K562 (cell line): ENCODE data around the gene PA2G4. TPM values are rescaled to one million over a fixed set of nuclear protein-coding genes. Genes with fewer than 3 reads are reported as not detected.

Experiments
- ATAC-seq: fragments of 200-7000 bp; cut with Tn5 transposase; 3 replicates; pipeline ENCODE4 v1.9.1; 2020; ENCODE audit warnings: moderate library complexity
- BruUV-seq: library from RNA; stranded (reverse); fragments of 400-500 nt; replicated peaks from 2 replicates; lab custom pipeline; 2021; lab: Mats Ljungman, UMichigan
- CTCF ChIA-PET: fragments of 300-600 bp; formaldehyde crosslinking; extraction: SDS; loops from one replicate; lab custom pipeline; 2021; ENCODE audit warnings: low intra/inter-chr PET ratio; lab: Yijun Ruan, JAX
- POLR2A ChIA-PET: fragments of 300-600, 350-650 bp; sonication (Branson Sonifier 250); formaldehyde crosslinking; extraction: SDS; loops from one replicate; lab custom pipeline; 2021; ENCODE audit warnings: antibody characterized with exemption, inconsistent platforms; lab: Yijun Ruan, JAX
- DNase-seq, 4 experiments: peaks; one replicate each; pipeline versions ENCODE4 v3.0.0 to v3.0.0-alpha.2; 2011 to 2018; ENCODE audit warnings: low spot score in 3 of 4, mixed read lengths in 3 of 4; ENCODE audit errors: extremely low read depth in 1 of 4
- FAIRE-seq: peaks from 2 replicates; lab custom pipeline; 2011; peaks lifted over from hg19 to GRCh38; lab: Jason Lieb, UNC
- H2AFZ ChIP-seq: 2 replicates; pipeline ENCODE4 v1.6.0; 2011; ENCODE audit warnings: low read depth, low read length, control low read depth, inconsistent platforms
- H3K27ac ChIP-seq: fragments of 200-600 bp; 3 replicates; pipeline ENCODE4 v1.8.0; 2011; ENCODE audit warnings: low read depth, mild to moderate bottlenecking, control low read depth, inconsistent platforms, low read length, moderate library complexity, mixed read lengths; ENCODE audit errors: extremely low read depth
- H3K27me3 ChIP-seq, 2 experiments: fragments of 300-600 bp in 1 of 2; 2 replicates in 1 of 2; 3 replicates in 1 of 2; pipeline versions ENCODE4 v1.6.0 to v1.8.0; 2011; ENCODE audit warnings: inconsistent platforms in 2 of 2, low read length in 2 of 2, mild to moderate bottlenecking in 1 of 2, mixed read lengths in 1 of 2, moderate library complexity in 1 of 2; ENCODE audit not compliant: control insufficient read depth in 2 of 2, insufficient read depth in 2 of 2
- H3K36me3 ChIP-seq: fragments of 300-600 bp; 3 replicates; pipeline ENCODE4 v1.8.0; 2011; ENCODE audit warnings: mild to moderate bottlenecking, low read length, inconsistent platforms; ENCODE audit not compliant: control insufficient read depth, insufficient read depth
- H3K4me1 ChIP-seq, 2 experiments: fragments of 200-600 bp in 1 of 2; replicated peaks in 1 of 2; 2 replicates in 1 of 2; 3 replicates in 1 of 2; pipeline versions ENCODE4 v1.5.1 to v1.8.0; 2011; ENCODE audit warnings: inconsistent platforms in 2 of 2, low read length in 2 of 2, mild to moderate bottlenecking in 1 of 2, mixed read lengths in 1 of 2, moderate library complexity in 1 of 2; ENCODE audit not compliant: control insufficient read depth in 2 of 2, insufficient read depth in 2 of 2
- H3K4me2 ChIP-seq: 2 replicates; pipeline ENCODE4 v1.6.1; 2011; ENCODE audit warnings: low read length, control low read depth, inconsistent platforms, mixed read lengths; ENCODE audit not compliant: insufficient read depth
- H3K4me3 ChIP-seq: fragments of 200-600 bp; sonication (generic), shearing (Covaris generic); 2 replicates; pipeline ENCODE4 v1.5.1; 2016; ENCODE audit warnings: control low read depth, inconsistent platforms
- H3K79me2 ChIP-seq: fragments of 200-600 bp; 3 replicates; pipeline ENCODE4 v1.8.0; 2011; ENCODE audit warnings: low read length, inconsistent platforms; ENCODE audit not compliant: control insufficient read depth, insufficient read depth
- H3K9ac ChIP-seq, 2 experiments: 2 replicates each; pipeline versions ENCODE4 v1.6.0 to v1.6.1; 2011; ENCODE audit warnings: low read depth in 2 of 2, low read length in 2 of 2, control low read depth in 1 of 2, inconsistent platforms in 1 of 2, mild to moderate bottlenecking in 1 of 2, mixed read lengths in 1 of 2; ENCODE audit not compliant: insufficient read depth in 1 of 2
- H3K9me1 ChIP-seq: one replicate; pipeline ENCODE4 v1.6.0; 2011; ENCODE audit warnings: inconsistent platforms, mild to moderate bottlenecking, low read length, moderate library complexity; ENCODE audit not compliant: control insufficient read depth, insufficient read depth
- H3K9me3 ChIP-seq: replicated peaks from 2 replicates; pipeline ENCODE4 v1.5.1; 2011; ENCODE audit warnings: low read depth, low read length, inconsistent platforms; ENCODE audit not compliant: control insufficient read depth, insufficient read depth
- H4K20me1 ChIP-seq: replicated peaks from 2 replicates; pipeline ENCODE4 v1.6.1; 2011; ENCODE audit warnings: low read length, inconsistent platforms, mixed read lengths; ENCODE audit not compliant: control insufficient read depth, insufficient read depth
- ASH1L ChIP-seq: fragments of 450-650 bp; IDR thresholded peaks from 2 replicates; pipeline ENCODE4 v1.6.1; 2018; ENCODE audit warnings: borderline replicate concordance, mild to moderate bottlenecking, low read depth; ENCODE audit not compliant: partially characterized antibody
- CLOCK ChIP-seq: fragments of 250-450 bp; sonication (Bioruptor Pico); IDR thresholded peaks from 2 replicates; pipeline ENCODE4 v1.4.0; 2020; ENCODE audit warnings: mild to moderate bottlenecking, moderate library complexity, borderline replicate concordance
- E2F8 ChIP-seq: fragments of 450-650 bp; IDR thresholded peaks from 2 replicates; pipeline ENCODE4 v1.7.1; 2018; ENCODE audit warnings: mild to moderate bottlenecking, low read depth; ENCODE audit not compliant: partially characterized antibody
- ELF2 ChIP-seq: fragments of 250-450 bp; sonication (Bioruptor Pico); IDR thresholded peaks from 2 replicates; pipeline ENCODE4 v1.5.0; 2021; ENCODE audit warnings: mild to moderate bottlenecking
- ETV1 ChIP-seq: fragments of 450-650 bp; conservative IDR thresholded peaks from 2 replicates; pipeline ENCODE4 v1.6.1; 2016; ENCODE audit warnings: missing genetic modification characterization, control low read depth, low read depth, missing compliant biosample characterization
- HNRNPL ChIP-seq: fragments of 200-400 bp; formaldehyde crosslinking; IDR thresholded peaks from 2 replicates; pipeline ENCODE4 v1.6.1; 2017; ENCODE audit warnings: low read depth, mild to moderate bottlenecking, low read length
- MBD2 ChIP-seq: sonication (generic); IDR thresholded peaks from 2 replicates; pipeline ENCODE4 v1.6.1; 2016; ENCODE audit warnings: low read depth, borderline replicate concordance
- MCM5 ChIP-seq: fragments of 450-650 bp; IDR thresholded peaks from 2 replicates; pipeline ENCODE4 v1.6.1; 2016; ENCODE audit warnings: low read depth
- NCOA1 ChIP-seq: fragments of 450-650 bp; IDR thresholded peaks from 2 replicates; pipeline ENCODE4 v1.6.1; 2016; ENCODE audit warnings: low read depth
- NR2C2 ChIP-seq, 2 experiments: fragments of 200-800 bp in 1 of 2; sonication (Bioruptor generic) in 1 of 2; sonication (generic) in 1 of 2; formaldehyde crosslinking in 1 of 2; IDR thresholded peaks; 2 replicates each; pipeline versions ENCODE4 v1.6.1 to v1.8.0; 2016 to 2022; ENCODE audit warnings: mild to moderate bottlenecking in 1 of 2, missing compliant biosample characterization in 1 of 2, missing genetic modification characterization in 1 of 2, missing genetic modification reagents in 1 of 2
- TBL1XR1 ChIP-seq, 2 experiments: IDR thresholded peaks; 2 replicates each; pipeline ENCODE4 v1.6.1; 2012; ENCODE audit warnings: improper control_type of control experiment in 2 of 2, low read length in 2 of 2, mild to moderate bottlenecking in 1 of 2
- ZNF174 ChIP-seq: fragments of 250-450 bp; sonication (Bioruptor Pico); IDR thresholded peaks from 2 replicates; pipeline ENCODE4 v1.4.0; 2020; ENCODE audit warnings: mild to moderate bottlenecking
- ZNF24 ChIP-seq: fragments of 450-650 bp; IDR thresholded peaks from 2 replicates; pipeline ENCODE4 v1.6.1; 2016
- ZNF551 ChIP-seq: fragments of 250-450 bp; sonication (Bioruptor Pico); IDR thresholded peaks from 2 replicates; pipeline ENCODE4 v1.5.0; 2021; ENCODE audit warnings: mild to moderate bottlenecking, moderate library complexity
- WGBS: fragments of 100-300 bp; shearing (Covaris generic); methylation state at CpG from one replicate; pipeline ENCODE4 v1.1.6; 2016; ENCODE audit warnings: low coverage, mixed read lengths; ENCODE audit not compliant: insufficient coverage; ENCODE audit errors: missing lambda C conversion rate; 5-methylcytosine and 5-hydroxymethylcytosine counted together
- in situ Hi-C: fragments of 300-500 bp; cut with MboI; formaldehyde crosslinking; loops from 4 replicates; pipeline ENCODE4 v1.15.0; 2018; ENCODE audit warnings: inconsistent platforms, mixed read lengths
- intact Hi-C: fragments of 100-400 bp; cut with micrococcal nuclease; formaldehyde crosslinking; loops from 2 replicates; pipeline ENCODE4 v1.14.2; 2022
- polyA plus RNA-seq, 8 experiments: library from polyadenylated mRNA; depleted of rRNA in 4 of 8; stranded (reverse) in 5 of 8; unstranded in 3 of 8; fragments of >200 nt; fragmentation: Nextera tagmentation in 2 of 8; fragmentation: Illumina TruSeq in 1 of 8; extraction: Ambion mirVana in 2 of 8; extraction: Trizol in 1 of 8; gene quantifications; 2 replicates each; pipeline versions ENCODE4 v1.2.1 to v1.2.3, GENCODE V29; 2011 to 2014; ENCODE audit warnings: inconsistent platforms in 1 of 8, missing spikeins in 1 of 8
- total RNA-seq, 7 experiments: library from RNA; depleted of rRNA in 6 of 7; stranded (reverse); fragments of >200 nt in 6 of 7; fragmentation: Illumina TruSeq in 2 of 7; extraction: Trizol in 2 of 7; gene quantifications; 2 replicates each; pipeline versions ENCODE4 v1.2.1 to v1.2.3, GENCODE V29; 2011 to 2021; ENCODE audit warnings: low replicate concordance in 1 of 7

PA2G4 gene
- total and polyA plus RNA-seq, 9 of the 15 experiments (the other 6 are each of a cell fraction or from before 2014, with no cell fraction given) = 230 to 925 (median 638) TPM

GRCh38 chr12:56157201-56158028 is 53.1 kb downstream of the PA2G4 start:
- ChIA-PET CTCF (interaction anchor here (1.1 to 2.6 kb wide), 3 partner anchors 31 to 111 kb away, joined by 3 to 7 read pairs (median 6); partner anchors contain the start of gene NABP2), POLR2A (interaction anchor here (1.0 to 8.9 kb wide), 10 partner anchors 9 to 160 kb away, joined by 3 to 124 read pairs (median 4); partner anchors contain the start of genes ERBB3, ESYT1, PA2G4 and RPL41)
- Histone ChIP-seq H3K9me1 (peaks cover 3% of the 10 kb centered on the region), H2AFZ (peak overlapping the region; percentile 86), H3K4me2 (peak overlapping the region; percentile 80), H3K27ac (peak overlapping the region; percentile 98), H3K27me3 (no peaks in the 10 kb centered on the region), H3K4me3 (peak overlapping the region; percentile 51), H3K9me3 (no peaks in the 10 kb centered on the region), H3K79me2 (peaks cover 54% of the 10 kb centered on the region), H3K9ac (peak overlapping the region; percentile 80 to 91), H4K20me1 (peaks cover 29% of the 10 kb centered on the region; the same call in 1 of the 2 replicates), H3K36me3 (peaks cover 49% of the 10 kb centered on the region), H3K4me1 (peaks cover 41 to 53% of the 10 kb centered on the region in 2 experiments; a peak in 4 of 5 replicates)
- TSS peak; percentile 44 for BruUV-seq
- DNase-seq (peak in 1 of 4 experiments; percentile 79), ATAC-seq (peak; percentile 48), FAIRE-seq (no peak)
- in situ Hi-C loops (no loop called here), intact Hi-C loops (loop anchor here (1.0 to 5.0 kb wide), 2 partner anchors 30 to 40 kb away; partner anchors contain the start of genes RPL41 and ZC3H10)
- 21% methylated on average over 35 of the region's 45 CpGs for WGBS
- TF ChIP-seq MCM5 = no peak
- no peak for TF ChIP-seq ZNF24
- no peak for TF ChIP-seq ZNF551 (CRISPR knock-in tag)
- no peak for TF ChIP-seq E2F8
- TF ChIP-seq MBD2 = no peak
- TF ChIP-seq NR2C2 (CRISPR knock-in tag; IDR thresholded peaks at IDR 0.05) = no peak
- no peak for TF ChIP-seq NR2C2 (tag; IDR thresholded peaks at IDR 0.05)
- no peak for TF ChIP-seq CLOCK
- no peak for TF ChIP-seq NCOA1
- no peak for TF ChIP-seq ELF2 (CRISPR knock-in tag)
- TF ChIP-seq ZNF174 = no peak
- no peak for TF ChIP-seq HNRNPL
- no peak; a peak in 1 of 4 replicates for TF ChIP-seq TBL1XR1 (IDR thresholded peaks at IDR 0.05; ENCODE audit: low read length in 2 of 2)
- no peak for TF ChIP-seq ASH1L
- TF ChIP-seq ETV1 (tag) = peak; percentile 32; the same call in 1 of the 2 replicates
